CD8-positive, alpha-beta memory T cell (primary cell): ENCODE data around the gene RBBP8. TPM values are rescaled to one million over a fixed set of nuclear protein-coding genes. Genes with fewer than 3 reads are reported as not detected.
A peak's percentile ranks its signal among the peaks of the same experiment; 100 is the strongest.

Source experiments
- CTCF ChIA-PET: fragments of 350-600 bp; sonication (Branson Sonifier 250); formaldehyde crosslinking; loops from one replicate; lab custom pipeline; 2021; ENCODE audit warnings: antibody characterized with exemption; lab: Charles Lee
- POLR2A ChIA-PET: fragments of 350-600 bp; sonication (Branson Sonifier 250); formaldehyde crosslinking; loops from one replicate; lab custom pipeline; 2021; ENCODE audit warnings: antibody characterized with exemption; lab: Charles Lee
- DNase-seq, 5 donors: peaks; one replicate each; pipeline versions ENCODE4 v3.0.0 to v3.0.0-alpha.2; 2020 to 2022; ENCODE audit warnings: mixed read lengths in 1 of 5
- H3K27ac ChIP-seq: one replicate; pipeline ENCODE4 v1.7.0; 2013; ENCODE audit warnings: low read depth, mild to moderate bottlenecking, low read length, moderate library complexity
- H3K27me3 ChIP-seq: 2 replicates; pipeline ENCODE4 v1.7.0; 2013; ENCODE audit warnings: low read length, mild to moderate bottlenecking; ENCODE audit not compliant: insufficient read depth, poor library complexity, severe bottlenecking
- H3K36me3 ChIP-seq: 2 replicates; pipeline ENCODE4 v1.7.0; 2013; ENCODE audit warnings: mild to moderate bottlenecking, low read length, moderate library complexity; ENCODE audit not compliant: insufficient read depth
- H3K4me1 ChIP-seq: 2 replicates; pipeline ENCODE4 v1.7.0; 2013; ENCODE audit warnings: mild to moderate bottlenecking, low read length, moderate library complexity; ENCODE audit not compliant: insufficient read depth
- H3K4me3 ChIP-seq: 2 replicates; pipeline ENCODE4 v1.7.0; 2013; ENCODE audit warnings: mild to moderate bottlenecking, low read length
- H3K9me3 ChIP-seq: 2 replicates; pipeline ENCODE4 v1.7.0; 2013; ENCODE audit warnings: mild to moderate bottlenecking, low read length
- H3K27ac Mint-ChIP-seq, 8 donors: one replicate each; pipeline ENCODE4 v1.8.0; 2020 to 2021; ENCODE audit warnings: mixed read lengths in 8 of 8, mild to moderate bottlenecking in 6 of 8, inconsistent platforms in 3 of 8, moderate library complexity in 3 of 8
- H3K27me3 Mint-ChIP-seq, 2 donors: one replicate each; pipeline ENCODE4 v1.8.0; 2020 to 2021; ENCODE audit warnings: mixed read lengths in 2 of 2, mild to moderate bottlenecking in 1 of 2, moderate library complexity in 1 of 2
- H3K36me3 Mint-ChIP-seq, 3 donors: one replicate each; pipeline ENCODE4 v1.8.0; 2020 to 2021; ENCODE audit warnings: mixed read lengths in 3 of 3, inconsistent platforms in 1 of 3, mild to moderate bottlenecking in 1 of 3
- H3K4me1 Mint-ChIP-seq, 3 donors: one replicate each; pipeline ENCODE4 v1.8.0; 2020 to 2021; ENCODE audit warnings: mixed read lengths in 3 of 3, inconsistent platforms in 1 of 3, mild to moderate bottlenecking in 1 of 3
- H3K4me3 Mint-ChIP-seq, 7 donors: one replicate each; pipeline ENCODE4 v1.8.0; 2020 to 2021; ENCODE audit warnings: mixed read lengths in 7 of 7, mild to moderate bottlenecking in 6 of 7, moderate library complexity in 4 of 7, inconsistent platforms in 2 of 7
- H3K9me3 Mint-ChIP-seq, 5 donors: one replicate each; pipeline ENCODE4 v1.8.0; 2020 to 2022; ENCODE audit warnings: mixed read lengths in 5 of 5, mild to moderate bottlenecking in 3 of 5, moderate library complexity in 2 of 5, inconsistent platforms in 1 of 5
- polyA plus RNA-seq: library from polyadenylated mRNA; unstranded; fragments of 300-500 nt; fragmentation: Illumina TruSeq; gene quantifications from one replicate; pipeline ENCODE4 v1.2.3, GENCODE V29; 2021
- total RNA-seq, 2 experiments: library from RNA; stranded (reverse); gene quantifications; one replicate each; pipeline ENCODE4 v1.2.3, GENCODE V29; 2021

RBBP8 gene
- total and polyA plus RNA-seq, 3 experiments from 2014 or later: 2.0 to 80.8 (median 76.9) TPM

- Mint-ChIP-seq H3K36me3 (peaks cover 0 to 2% (median 0%) of the 10 kb centered on the region in 3 donors), H3K4me1 (no peaks in the 10 kb centered on the region), H3K9me3 (no peaks in the 10 kb centered on the region), H3K27me3 (peaks cover 2 to 25% of the 10 kb centered on the region in 2 donors), H3K4me3 (no peak overlapping the region), H3K27ac (no peak overlapping the region)
- Histone ChIP-seq H3K36me3 (no peaks in the 10 kb centered on the region), H3K27me3 (no peaks in the 10 kb centered on the region), H3K4me3 (no peak overlapping the region), H3K9me3 (no peaks in the 10 kb centered on the region), H3K27ac (no peak overlapping the region), H3K4me1 (no peaks in the 10 kb centered on the region)
- ChIA-PET POLR2A (no interaction called here), CTCF (no interaction called here)
- DNase-seq: no peak
These were observed 20.3 kb upstream of the RBBP8 start for GRCh38 chr18:22912835-22913234.

- no peak for DNase-seq
- H3K4me1 Mint-ChIP-seq: no peaks in the 10 kb centered on the region
These were observed 19.3 kb upstream of the RBBP8 start for GRCh38 chr18:22913861-22914260.

GRCh38 chr18:22914633-22915032, 18.5 kb upstream of the RBBP8 start:
- H3K36me3 Mint-ChIP-seq: peaks cover 0 to 2% (median 0%) of the 10 kb centered on the region in 3 donors
- H3K4me1 Mint-ChIP-seq: no peaks in the 10 kb centered on the region
- no peaks in the 10 kb centered on the region for H3K9me3 ChIP-seq

More at GRCh38 chr18:22913861-22914260, 19.3 kb upstream of the RBBP8 start:
- POLR2A ChIA-PET: no interaction called here
- Histone ChIP-seq H3K36me3 (no peaks in the 10 kb centered on the region), H3K9me3 (no peaks in the 10 kb centered on the region), H3K4me3 (no peak overlapping the region), H3K4me1 (no peaks in the 10 kb centered on the region), H3K27ac (no peak overlapping the region), H3K27me3 (no peaks in the 10 kb centered on the region)
- H3K4me3 Mint-ChIP-seq: no peak overlapping the region
- no peaks in the 10 kb centered on the region for H3K9me3 Mint-ChIP-seq
- peaks cover 2 to 25% of the 10 kb centered on the region in 2 donors for H3K27me3 Mint-ChIP-seq
- peaks cover 0 to 2% (median 0%) of the 10 kb centered on the region in 3 donors for H3K36me3 Mint-ChIP-seq
- no peak overlapping the region for H3K27ac Mint-ChIP-seq
- CTCF ChIA-PET: no interaction called here

GRCh38 chr18:22915337-22915736, 17.8 kb upstream of the RBBP8 start:
- Mint-ChIP-seq H3K4me3 (no peak overlapping the region), H3K4me1 (no peaks in the 10 kb centered on the region), H3K27me3 (peaks cover 2 to 21% of the 10 kb centered on the region in 2 donors), H3K36me3 (peaks cover 0 to 2% (median 0%) of the 10 kb centered on the region in 3 donors), H3K27ac (no peak overlapping the region), H3K9me3 (no peaks in the 10 kb centered on the region)
- Histone ChIP-seq H3K9me3 (no peaks in the 10 kb centered on the region), H3K36me3 (no peaks in the 10 kb centered on the region), H3K27ac (no peak overlapping the region), H3K27me3 (no peaks in the 10 kb centered on the region), H3K4me1 (no peaks in the 10 kb centered on the region), H3K4me3 (no peak overlapping the region)
- DNase-seq: no peak
- ChIA-PET POLR2A (no interaction called here), CTCF (no interaction called here)

More at GRCh38 chr18:22914633-22915032, 18.5 kb upstream of the RBBP8 start:
- Mint-ChIP-seq H3K9me3 (no peaks in the 10 kb centered on the region), H3K4me3 (no peak overlapping the region), H3K27ac (no peak overlapping the region), H3K27me3 (peaks cover 2 to 21% of the 10 kb centered on the region in 2 donors)
- no peaks in the 10 kb centered on the region for H3K4me1 ChIP-seq
- H3K27me3 ChIP-seq: no peaks in the 10 kb centered on the region
- H3K4me3 ChIP-seq: no peak overlapping the region
- no peak for DNase-seq
- ChIA-PET POLR2A (no interaction called here), CTCF (no interaction called here)
- H3K27ac ChIP-seq: no peak overlapping the region
- no peaks in the 10 kb centered on the region for H3K36me3 ChIP-seq

GRCh38 chr18:22921772-22922171, 11.4 kb upstream of the RBBP8 start:
- Histone ChIP-seq H3K27me3 (no peaks in the 10 kb centered on the region), H3K36me3 (no peaks in the 10 kb centered on the region), H3K4me1 (no peaks in the 10 kb centered on the region), H3K4me3 (no peak overlapping the region), H3K9me3 (no peaks in the 10 kb centered on the region), H3K27ac (no peak overlapping the region)
- POLR2A ChIA-PET: no interaction called here
- H3K9me3 Mint-ChIP-seq: no peaks in the 10 kb centered on the region
- CTCF ChIA-PET: no interaction called here
- no peaks in the 10 kb centered on the region for H3K36me3 Mint-ChIP-seq
- no peaks in the 10 kb centered on the region for H3K4me1 Mint-ChIP-seq
- no peak overlapping the region for H3K4me3 Mint-ChIP-seq
- H3K27ac Mint-ChIP-seq: no peak overlapping the region
- DNase-seq: no peak
- H3K27me3 Mint-ChIP-seq: peaks cover 0 to 6% of the 10 kb centered on the region in 2 donors

GRCh38 chr18:22924589-22924988, 8.5 kb upstream of the RBBP8 start:
- H3K4me1 Mint-ChIP-seq: no peaks in the 10 kb centered on the region
- no peaks in the 10 kb centered on the region for H3K9me3 ChIP-seq
- H3K27ac ChIP-seq: no peak overlapping the region
- no peaks in the 10 kb centered on the region for H3K27me3 Mint-ChIP-seq
- H3K4me1 ChIP-seq: no peaks in the 10 kb centered on the region
- no peak for DNase-seq
- H3K27me3 ChIP-seq: no peaks in the 10 kb centered on the region
- no peak overlapping the region for H3K27ac Mint-ChIP-seq
- H3K4me3 ChIP-seq: no peak overlapping the region
- no peaks in the 10 kb centered on the region for H3K9me3 Mint-ChIP-seq
- ChIA-PET CTCF (interaction anchor here (1.4 kb wide), 1 partner anchor 59 kb away, joined by 3 read pairs; no protein-coding TSS in a partner anchor), POLR2A (no interaction called here)
- no peak overlapping the region for H3K4me3 Mint-ChIP-seq
- H3K36me3 ChIP-seq: no peaks in the 10 kb centered on the region
- no peaks in the 10 kb centered on the region for H3K36me3 Mint-ChIP-seq

- H3K4me3 ChIP-seq: no peak overlapping the region
- no peaks in the 10 kb centered on the region for H3K4me1 ChIP-seq
- H3K27ac ChIP-seq: no peak overlapping the region
- no peak overlapping the region for H3K4me3 Mint-ChIP-seq
- ChIA-PET CTCF (no interaction called here), POLR2A (no interaction called here)
- no peak overlapping the region for H3K27ac Mint-ChIP-seq
- H3K27me3 ChIP-seq: no peaks in the 10 kb centered on the region
- DNase-seq: no peak
- H3K9me3 ChIP-seq: no peaks in the 10 kb centered on the region
- no peaks in the 10 kb centered on the region for H3K4me1 Mint-ChIP-seq
- no peaks in the 10 kb centered on the region for H3K9me3 Mint-ChIP-seq
- no peaks in the 10 kb centered on the region for H3K27me3 Mint-ChIP-seq
- no peaks in the 10 kb centered on the region for H3K36me3 Mint-ChIP-seq
- H3K36me3 ChIP-seq: no peaks in the 10 kb centered on the region
These were observed 6.7 kb upstream of the RBBP8 start for GRCh38 chr18:22926454-22926853.

- Histone ChIP-seq H3K4me3 (no peak overlapping the region), H3K9me3 (no peaks in the 10 kb centered on the region), H3K27ac (no peak overlapping the region), H3K27me3 (no peaks in the 10 kb centered on the region), H3K36me3 (no peaks in the 10 kb centered on the region), H3K4me1 (peaks cover 4% of the 10 kb centered on the region)
- H3K4me1 Mint-ChIP-seq: peaks cover 3 to 6% (median 5%) of the 10 kb centered on the region in 3 donors
- H3K27me3 Mint-ChIP-seq: peaks cover 0 to 3% of the 10 kb centered on the region in 2 donors
- H3K9me3 Mint-ChIP-seq: no peaks in the 10 kb centered on the region
- peak overlapping the region in 2 of 8 donors; percentile 0 to 26 for H3K27ac Mint-ChIP-seq
- POLR2A ChIA-PET: interaction anchor here (0.7 kb wide), 1 partner anchor 8 kb away, joined by 3 read pairs; no protein-coding TSS in a partner anchor
- H3K36me3 Mint-ChIP-seq: peaks cover 0 to 3% (median 0%) of the 10 kb centered on the region in 3 donors
- CTCF ChIA-PET: interaction anchor here (1.3 to 2.6 kb wide), 2 partner anchors 56 to 483 kb away, joined by 3 to 14 read pairs; no protein-coding TSS in a partner anchor
- DNase-seq: no peak
- no peak overlapping the region for H3K4me3 Mint-ChIP-seq
These were observed 4.8 kb upstream of the RBBP8 start for GRCh38 chr18:22928339-22928738.
